Measurements from ENCODE around the gene WSCD2.

DNA sequence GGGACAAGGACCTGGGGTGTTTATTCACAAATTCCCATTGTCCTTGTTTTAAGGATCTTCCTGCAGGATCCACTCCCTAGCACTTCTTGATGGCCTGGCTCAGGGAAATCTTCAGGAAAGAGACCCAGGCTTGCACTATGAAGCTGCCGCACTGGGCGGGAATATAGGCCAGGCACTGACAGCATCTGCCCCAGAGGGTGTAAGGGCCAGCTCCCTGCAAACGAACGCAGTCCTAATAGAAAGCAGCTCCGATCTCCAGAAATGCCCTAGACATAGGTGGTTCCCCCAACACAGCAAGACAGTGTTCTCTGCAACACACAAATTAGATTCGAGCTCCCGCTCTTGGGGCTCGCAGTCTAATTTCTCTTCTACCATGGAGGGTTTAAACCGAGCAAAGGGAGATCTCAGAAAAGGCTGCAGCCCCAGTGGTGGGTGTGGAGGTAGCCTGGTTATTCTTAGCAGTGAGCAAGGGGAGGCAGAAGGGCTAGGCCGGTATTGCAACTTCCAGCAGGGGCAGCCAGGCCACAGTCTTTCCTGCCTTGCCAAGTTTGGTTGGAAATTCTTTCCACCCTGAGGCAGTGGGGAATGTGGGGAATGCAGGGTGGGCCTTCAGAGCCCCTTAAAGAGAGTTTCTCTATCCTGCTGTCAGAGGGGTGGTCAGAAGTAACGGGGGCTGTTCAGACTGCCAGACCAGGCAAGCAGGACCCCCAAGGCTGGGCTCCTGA, 16.1 kb upstream of the WSCD2 start:
- TF ChIP-seq, protein P1, sequence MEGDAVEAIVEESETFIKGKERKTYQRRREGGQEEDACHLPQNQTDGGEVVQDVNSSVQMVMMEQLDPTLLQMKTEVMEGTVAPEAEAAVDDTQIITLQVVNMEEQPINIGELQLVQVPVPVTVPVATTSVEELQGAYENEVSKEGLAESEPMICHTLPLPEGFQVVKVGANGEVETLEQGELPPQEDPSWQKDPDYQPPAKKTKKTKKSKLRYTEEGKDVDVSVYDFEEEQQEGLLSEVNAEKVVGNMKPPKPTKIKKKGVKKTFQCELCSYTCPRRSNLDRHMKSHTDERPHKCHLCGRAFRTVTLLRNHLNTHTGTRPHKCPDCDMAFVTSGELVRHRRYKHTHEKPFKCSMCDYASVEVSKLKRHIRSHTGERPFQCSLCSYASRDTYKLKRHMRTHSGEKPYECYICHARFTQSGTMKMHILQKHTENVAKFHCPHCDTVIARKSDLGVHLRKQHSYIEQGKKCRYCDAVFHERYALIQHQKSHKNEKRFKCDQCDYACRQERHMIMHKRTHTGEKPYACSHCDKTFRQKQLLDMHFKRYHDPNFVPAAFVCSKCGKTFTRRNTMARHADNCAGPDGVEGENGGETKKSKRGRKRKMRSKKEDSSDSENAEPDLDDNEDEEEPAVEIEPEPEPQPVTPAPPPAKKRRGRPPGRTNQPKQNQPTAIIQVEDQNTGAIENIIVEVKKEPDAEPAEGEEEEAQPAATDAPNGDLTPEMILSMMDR (IDR thresholded peaks at IDR 0.05): no peak
- TF ChIP-seq POLR2A (IDR thresholded peaks at IDR 0.05) (no peak), EP300 (IDR thresholded peaks at IDR 0.05) (no peak)
